ENCODE measurements around the gene MYOZ2. TPM values are rescaled to one million over a fixed set of nuclear protein-coding genes. Genes with fewer than 3 reads are reported as not detected.

Gene MYOZ2
- total and polyA plus RNA-seq, 3 donors from 2014 or later = 2.8 to 4.3 (median 3.2) TPM

DNA sequence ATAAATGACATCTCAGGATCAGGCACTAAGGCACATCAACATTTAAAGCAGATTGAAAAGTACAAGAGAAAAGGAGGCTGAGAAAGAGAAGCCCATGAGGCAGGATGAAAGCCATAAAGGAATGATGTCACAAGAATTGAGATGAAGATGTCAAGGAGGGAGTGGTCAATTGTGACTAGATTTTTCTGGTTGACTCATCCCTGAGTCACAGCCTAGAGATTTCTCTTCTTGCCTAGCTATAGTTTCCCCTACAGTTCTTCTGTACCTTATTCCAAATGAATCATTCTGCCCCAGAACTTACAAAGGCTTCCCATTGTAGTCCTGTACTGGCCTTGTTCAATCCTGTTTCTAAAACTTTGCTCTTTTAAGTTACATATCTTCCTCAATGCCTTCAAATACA lies 73.4 kb downstream of the MYOZ2 start:
- Histone ChIP-seq H3K9me3 (no peaks in the 10 kb centered on the region), H3K27me3 (no peaks in the 10 kb centered on the region), H3K27ac (no peak overlapping the region), H3K4me3 (no peak overlapping the region), H3K4me1 (peaks cover 25% of the 10 kb centered on the region), H3K36me3 (ENCODE audit: low read depth, missing control alignments) (no peaks in the 10 kb centered on the region)
- DNase-seq = no peak
- intact Hi-C loops (cut with DNase I; ENCODE audit: low total_unique reads) = no loop called here
- TF ChIP-seq CTCF (IDR thresholded peaks at IDR 0.05) (no peak), POLR2A (IDR thresholded peaks at IDR 0.05) (no peak)

- intact Hi-C loops (cut with DNase I; ENCODE audit: low total_unique reads) = no loop called here
- no peaks in the 10 kb centered on the region for H3K27me3 ChIP-seq
- no peaks in the 10 kb centered on the region for H3K36me3 ChIP-seq (ENCODE audit: low read depth, missing control alignments)
- no peaks in the 10 kb centered on the region for H3K9me3 ChIP-seq
- WGBS, 2 donors = 74 to 86% methylated on average over 1 of the region's 1 CpG
- TF ChIP-seq CTCF (IDR thresholded peaks at IDR 0.05) (no peak), POLR2A (IDR thresholded peaks at IDR 0.05) (no peak)
- peaks cover 24% of the 10 kb centered on the region for H3K4me1 ChIP-seq
- no peak for DNase-seq
- no peak overlapping the region for H3K4me3 ChIP-seq
- no peak overlapping the region for H3K27ac ChIP-seq
Measured at GRCh38 chr4:119209586-119209985, 74.0 kb downstream of the MYOZ2 start.

- no peaks in the 10 kb centered on the region for H3K27me3 ChIP-seq
- no peak for DNase-seq
- TF ChIP-seq CTCF (IDR thresholded peaks at IDR 0.05) (no peak), POLR2A (IDR thresholded peaks at IDR 0.05) (no peak)
- no peaks in the 10 kb centered on the region for H3K9me3 ChIP-seq
- no peaks in the 10 kb centered on the region for H3K36me3 ChIP-seq (ENCODE audit: low read depth, missing control alignments)
- intact Hi-C loops (cut with DNase I; ENCODE audit: low total_unique reads) = no loop called here
- H3K4me3 ChIP-seq = no peak overlapping the region
- peaks cover 12% of the 10 kb centered on the region for H3K4me1 ChIP-seq
- no peak overlapping the region for H3K27ac ChIP-seq
- 52 to 73% methylated on average over 4 of the region's 4 CpGs for WGBS, 2 donors
Measured at GRCh38 chr4:119210775-119211174, 75.1 kb downstream of the MYOZ2 start.

DNA sequence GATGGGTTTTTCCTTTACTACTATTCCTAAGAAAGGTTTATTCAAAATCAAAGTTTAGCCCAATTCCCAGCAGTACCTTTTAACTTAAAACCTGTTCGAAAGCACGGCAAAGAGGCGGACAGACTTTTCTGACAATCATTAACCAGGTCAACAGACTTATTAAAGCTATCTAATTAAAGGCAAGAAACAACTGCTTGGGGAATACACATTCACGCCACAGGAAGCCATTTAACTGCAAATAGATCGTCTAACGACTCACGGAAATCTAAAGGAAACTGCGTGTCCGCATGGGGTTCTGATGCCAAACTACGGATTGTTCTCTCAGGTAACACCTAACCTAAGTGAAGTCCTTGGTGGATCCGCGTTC lies 76.2 kb downstream of the MYOZ2 start:
- WGBS, 2 donors = 1% methylated on average over 12 of the region's 12 CpGs
- TF ChIP-seq CTCF (IDR thresholded peaks at IDR 0.05) (peak in 1 of 3 experiments; percentile 18), POLR2A (IDR thresholded peaks at IDR 0.05) (no peak)
- intact Hi-C loops (cut with DNase I; ENCODE audit: low total_unique reads) = no loop called here

DNA sequence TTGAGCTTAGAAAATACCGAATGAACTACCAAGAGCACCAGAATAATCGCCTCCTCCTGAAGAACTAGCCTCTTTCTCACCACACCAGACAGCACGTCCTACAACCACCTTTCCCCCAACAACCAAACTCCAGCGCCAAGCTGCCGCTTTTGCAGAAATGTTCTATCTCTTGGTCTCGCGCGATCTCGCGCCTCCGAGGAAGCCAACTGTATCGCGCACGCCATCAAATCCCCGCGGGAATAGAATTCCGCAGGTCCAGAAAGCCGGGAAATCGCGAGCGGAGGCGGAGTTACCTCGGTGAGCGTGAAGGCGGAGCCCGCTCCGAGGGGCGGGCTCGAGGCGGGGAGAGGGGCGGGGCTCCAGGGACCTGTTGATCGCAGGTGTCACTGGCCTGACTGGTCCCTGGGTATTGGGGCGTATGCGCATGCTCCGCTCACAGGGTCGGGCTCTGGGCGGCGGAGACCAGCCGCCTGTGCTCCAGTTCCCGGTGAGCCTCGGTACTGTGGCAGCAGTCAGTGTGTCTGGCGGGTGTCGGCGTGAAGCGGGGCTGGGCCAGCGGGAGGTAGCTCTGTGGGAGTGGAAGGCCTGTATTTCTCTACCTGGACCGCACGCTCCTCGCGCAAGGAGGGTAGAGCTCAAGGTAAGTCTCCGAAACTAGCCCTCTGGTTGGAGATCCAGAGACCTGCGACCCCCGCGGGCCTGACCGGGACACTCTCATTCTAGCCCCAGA lies 76.8 kb downstream of the MYOZ2 start, which contains the start of gene USP53:
Gene USP53, plus strand, starts transcription at position 480 of the 730 bp plus-strand sequence. CDS start 27,047 bp downstream, outside the sequence.
- 0 to 1% methylated on average over 48 to 55 of the region's 55 CpGs for WGBS, 2 donors
- no peaks in the 10 kb centered on the region for H3K27me3 ChIP-seq
- DNase-seq = peak; percentile 99
- no peaks in the 10 kb centered on the region for H3K9me3 ChIP-seq
- peak in 2 of 3 experiments; percentile 5 to 7 for TF ChIP-seq CTCF (IDR thresholded peaks at IDR 0.05)
- peak; percentile 80 for TF ChIP-seq POLR2A (IDR thresholded peaks at IDR 0.05)
- H3K4me1 ChIP-seq = no peaks in the 10 kb centered on the region
- H3K27ac ChIP-seq = peak within 1 kb of the TSS; percentile 79 to 88
- no peaks in the 10 kb centered on the region for H3K36me3 ChIP-seq (ENCODE audit: low read depth, missing control alignments)
- H3K4me3 ChIP-seq = peak within 1 kb of the TSS; percentile 64 to 78
- intact Hi-C loops (cut with DNase I; ENCODE audit: low total_unique reads) = no loop called here

More for the DNA sequence above, 76.2 kb downstream of the MYOZ2 start:
- H3K4me3 ChIP-seq = peak overlapping the region; percentile 64 to 78
- peak overlapping the region; percentile 79 to 88 for H3K27ac ChIP-seq
- H3K9me3 ChIP-seq = no peaks in the 10 kb centered on the region
- H3K4me1 ChIP-seq = peaks cover 2% of the 10 kb centered on the region
- no peaks in the 10 kb centered on the region for H3K36me3 ChIP-seq (ENCODE audit: low read depth, missing control alignments)
- no peaks in the 10 kb centered on the region for H3K27me3 ChIP-seq
- DNase-seq = no peak
